Calu3 (cell line): ENCODE data around the gene TTLL5. TPM values are rescaled to one million over a fixed set of nuclear protein-coding genes. Genes with fewer than 3 reads are reported as not detected.
A peak's percentile ranks its signal among the peaks of the same experiment; 100 is the strongest.

Experiments
- BruUV-seq: library from RNA; stranded (reverse); fragments of 400-500 nt; replicated peaks from 2 replicates; lab custom pipeline; 2021; lab: Mats Ljungman, UMichigan
- CTCF ChIA-PET: fragments of 300-600 bp; sonication (Branson Sonifier 250); formaldehyde crosslinking; loops from one replicate; lab custom pipeline; 2022; ENCODE audit warnings: antibody characterized with exemption; lab: Charles Lee
- DNase-seq: peaks from one replicate; pipeline ENCODE4 v3.0.0; 2022
- H3K27ac Mint-ChIP-seq: one replicate; pipeline ENCODE4 v1.8.0; 2022; ENCODE audit warnings: mixed read lengths; ENCODE audit not compliant: unreplicated experiment
- H3K27me3 Mint-ChIP-seq: one replicate; pipeline ENCODE4 v1.8.0; 2022; ENCODE audit warnings: mixed read lengths; ENCODE audit not compliant: unreplicated experiment
- H3K36me3 Mint-ChIP-seq: one replicate; pipeline ENCODE4 v1.8.0; 2022; ENCODE audit warnings: mild to moderate bottlenecking, moderate library complexity, mixed read lengths; ENCODE audit not compliant: insufficient read depth, unreplicated experiment
- H3K4me1 Mint-ChIP-seq: one replicate; pipeline ENCODE4 v1.8.0; 2022; ENCODE audit warnings: mild to moderate bottlenecking, low read depth, mixed read lengths; ENCODE audit not compliant: unreplicated experiment
- H3K4me3 Mint-ChIP-seq: one replicate; pipeline ENCODE4 v1.8.0; 2022; ENCODE audit warnings: mild to moderate bottlenecking, low read depth, moderate library complexity, mixed read lengths; ENCODE audit not compliant: unreplicated experiment
- H3K9me3 Mint-ChIP-seq: one replicate; pipeline ENCODE4 v1.8.0; 2022; ENCODE audit warnings: low read depth, mixed read lengths; ENCODE audit not compliant: unreplicated experiment
- intact Hi-C: fragments of 100-400 bp; cut with micrococcal nuclease; formaldehyde crosslinking; loops from one replicate; pipeline ENCODE4 v1.10.0; 2022; ENCODE audit not compliant: unreplicated experiment
- total RNA-seq: library from RNA; stranded (reverse); gene quantifications from 2 replicates; pipeline ENCODE4 v1.2.3, GENCODE V29; 2022
- TF ChIP-seq, protein P1 (sequence below): fragments of 200-600 bp; IDR thresholded peaks from one replicate; pipeline ENCODE4 v1.8.0; 2022; ENCODE audit warnings: antibody characterized with exemption; ENCODE audit not compliant: unreplicated experiment

The TTLL5 gene
- total RNA-seq, 1 experiment from 2014 or later = 47.5 TPM

DNA sequence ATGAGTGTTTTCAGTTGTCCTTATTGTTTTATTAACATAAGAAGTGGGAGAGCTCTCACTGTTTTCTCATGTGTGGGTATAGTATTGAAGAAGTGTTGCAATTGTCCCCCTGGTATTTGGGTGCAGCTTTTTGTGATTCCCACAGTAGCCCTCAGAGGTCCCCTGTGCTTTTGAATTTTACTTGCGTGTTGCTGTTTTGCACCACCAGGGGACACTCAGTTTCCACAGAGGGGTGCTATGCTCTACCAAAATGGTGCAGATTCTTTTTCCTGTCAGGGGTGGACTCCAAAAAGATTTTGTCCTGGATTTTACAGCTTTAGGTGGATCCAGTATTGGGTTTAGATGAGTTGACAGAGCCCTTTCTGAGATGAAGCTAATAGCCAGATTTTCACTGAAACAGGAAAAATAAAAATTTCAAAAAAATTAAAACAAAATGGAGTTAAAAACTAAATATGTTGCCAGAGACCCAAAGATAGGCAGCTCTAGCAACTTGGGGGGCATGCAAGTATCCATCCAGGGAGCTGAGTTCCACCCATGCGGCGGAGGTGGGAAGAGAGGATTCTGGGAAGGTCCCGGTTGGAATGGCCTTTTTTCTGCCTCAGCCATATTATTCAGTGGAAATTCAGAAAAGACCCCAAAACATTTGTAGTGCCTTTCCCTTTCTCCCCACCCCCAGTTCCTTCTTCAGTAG, 50.2 kb downstream of the TTLL5 start:
- peak overlapping the region; percentile 77 for H3K27ac Mint-ChIP-seq
- CTCF ChIA-PET = interaction anchor here (0.8 to 4.5 kb wide), 2 partner anchors 157 to 271 kb away, joined by 4 to 47 read pairs; partner anchors contain the start of gene TGFB3
- peak; percentile 21 for DNase-seq
- intact Hi-C loops = loop anchor here (5.0 kb wide), 1 partner anchor 81 kb away; no protein-coding TSS in a partner anchor
- TF ChIP-seq, protein P1, sequence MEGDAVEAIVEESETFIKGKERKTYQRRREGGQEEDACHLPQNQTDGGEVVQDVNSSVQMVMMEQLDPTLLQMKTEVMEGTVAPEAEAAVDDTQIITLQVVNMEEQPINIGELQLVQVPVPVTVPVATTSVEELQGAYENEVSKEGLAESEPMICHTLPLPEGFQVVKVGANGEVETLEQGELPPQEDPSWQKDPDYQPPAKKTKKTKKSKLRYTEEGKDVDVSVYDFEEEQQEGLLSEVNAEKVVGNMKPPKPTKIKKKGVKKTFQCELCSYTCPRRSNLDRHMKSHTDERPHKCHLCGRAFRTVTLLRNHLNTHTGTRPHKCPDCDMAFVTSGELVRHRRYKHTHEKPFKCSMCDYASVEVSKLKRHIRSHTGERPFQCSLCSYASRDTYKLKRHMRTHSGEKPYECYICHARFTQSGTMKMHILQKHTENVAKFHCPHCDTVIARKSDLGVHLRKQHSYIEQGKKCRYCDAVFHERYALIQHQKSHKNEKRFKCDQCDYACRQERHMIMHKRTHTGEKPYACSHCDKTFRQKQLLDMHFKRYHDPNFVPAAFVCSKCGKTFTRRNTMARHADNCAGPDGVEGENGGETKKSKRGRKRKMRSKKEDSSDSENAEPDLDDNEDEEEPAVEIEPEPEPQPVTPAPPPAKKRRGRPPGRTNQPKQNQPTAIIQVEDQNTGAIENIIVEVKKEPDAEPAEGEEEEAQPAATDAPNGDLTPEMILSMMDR = peak; percentile 53
- no peaks in the 10 kb centered on the region for H3K9me3 Mint-ChIP-seq
- peaks cover 17% of the 10 kb centered on the region for H3K4me1 Mint-ChIP-seq
- H3K27me3 Mint-ChIP-seq = no peaks in the 10 kb centered on the region
- H3K4me3 Mint-ChIP-seq = peak overlapping the region; percentile 16
- peaks cover 2% of the 10 kb centered on the region for H3K36me3 Mint-ChIP-seq
- no TSS peak for BruUV-seq

DNA sequence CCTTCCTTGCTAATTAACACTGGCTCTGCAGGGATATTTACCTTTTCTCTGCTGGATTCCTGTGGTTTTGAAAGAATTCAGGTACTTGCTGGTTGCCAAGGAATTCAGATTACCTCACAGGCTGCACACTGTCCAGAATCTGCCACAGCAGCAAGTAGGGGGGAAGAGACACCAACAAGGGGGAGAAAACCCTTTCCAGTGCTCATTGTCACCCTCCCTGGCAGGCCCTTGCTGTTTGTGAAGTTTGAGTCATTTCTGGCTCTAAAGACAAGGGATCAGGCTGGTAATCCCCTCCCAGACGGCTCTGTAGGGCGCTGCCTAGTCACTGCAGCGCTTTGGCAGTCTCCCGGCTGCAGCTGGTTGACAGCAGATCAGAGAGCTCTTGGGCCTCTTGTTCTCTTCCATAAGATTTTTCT, 50.8 kb downstream of the TTLL5 start:
- no TSS peak for BruUV-seq
- CTCF ChIA-PET = interaction anchor here (0.7 to 4.5 kb wide), 3 partner anchors 20 to 270 kb away, joined by 3 to 47 read pairs (median 4); partner anchors contain the start of gene TGFB3
- TF ChIP-seq, protein P1 = no peak
- H3K4me1 Mint-ChIP-seq = peaks cover 17% of the 10 kb centered on the region
- H3K27me3 Mint-ChIP-seq = no peaks in the 10 kb centered on the region
- no peaks in the 10 kb centered on the region for H3K9me3 Mint-ChIP-seq
- H3K36me3 Mint-ChIP-seq = peaks cover 5% of the 10 kb centered on the region
- intact Hi-C loops = loop anchor here (5.0 kb wide), 1 partner anchor 80 kb away; no protein-coding TSS in a partner anchor
- peak overlapping the region; percentile 77 for H3K27ac Mint-ChIP-seq
- peak; percentile 85 for DNase-seq
- H3K4me3 Mint-ChIP-seq = peak overlapping the region; percentile 16

DNA sequence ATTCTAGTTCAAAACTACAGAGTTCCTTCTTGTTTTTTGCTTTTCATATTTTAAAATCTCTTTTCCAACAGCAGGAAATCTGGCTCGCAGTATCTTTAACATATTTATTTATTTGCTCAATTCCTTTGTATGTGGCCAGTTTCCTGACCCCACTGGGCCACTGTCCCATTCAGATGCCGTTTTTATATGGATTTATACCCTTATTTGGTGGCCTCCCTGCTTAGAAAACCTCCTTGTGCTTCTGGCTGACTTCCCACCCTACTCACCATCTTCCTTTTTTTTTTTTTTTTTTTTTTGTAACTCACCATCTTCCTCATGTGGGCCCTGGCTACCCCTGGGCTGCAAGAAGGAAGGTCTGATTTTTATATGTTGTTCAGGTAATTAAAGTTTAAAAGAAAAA, 53.9 kb downstream of the TTLL5 start:
- CTCF ChIA-PET = no interaction called here
- no TSS peak for BruUV-seq
- no peaks in the 10 kb centered on the region for H3K9me3 Mint-ChIP-seq

DNA sequence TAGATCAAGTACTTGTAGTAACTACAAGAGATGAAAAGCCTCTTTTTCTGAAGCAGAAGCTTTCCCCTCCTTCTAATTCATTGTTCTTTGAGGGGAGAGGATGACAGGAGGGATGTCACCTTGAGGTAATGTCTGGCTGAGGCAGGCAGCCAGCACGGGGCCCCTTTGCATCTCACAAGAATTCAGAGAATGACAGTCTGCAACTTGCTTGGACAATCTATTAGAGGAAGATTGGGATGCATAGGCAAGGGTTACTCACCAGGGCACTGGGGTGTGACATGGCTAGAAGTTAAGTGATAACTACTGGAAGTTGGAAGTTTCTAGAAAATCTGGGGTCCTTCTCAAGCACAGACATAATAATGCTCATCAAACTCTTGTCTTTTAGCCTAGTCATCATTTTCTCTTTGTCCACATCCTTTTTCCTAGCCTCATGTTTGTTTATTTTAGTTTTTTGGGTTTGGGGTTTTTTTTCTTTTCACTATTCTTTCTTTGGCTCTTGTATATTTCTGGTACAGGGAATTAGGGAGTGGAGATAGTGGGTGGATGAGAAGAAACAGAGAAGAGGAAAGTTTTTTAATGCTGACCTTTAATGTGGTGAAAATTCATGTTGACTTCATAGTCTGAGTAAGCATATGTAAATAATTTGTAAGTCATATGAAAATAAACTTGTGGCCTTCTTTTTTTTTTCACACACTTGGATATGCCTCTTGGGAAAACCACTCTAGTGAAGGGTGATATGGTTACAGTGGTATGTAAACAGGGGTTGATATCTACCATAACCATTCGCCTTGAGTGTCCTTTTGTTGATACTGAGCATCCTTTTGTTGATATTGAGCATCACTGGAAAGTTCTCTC, 55.1 kb downstream of the TTLL5 start:
- intact Hi-C loops = no loop called here
- BruUV-seq = no TSS peak
- Mint-ChIP-seq H3K36me3 (peaks cover 5% of the 10 kb centered on the region), H3K27me3 (no peaks in the 10 kb centered on the region), H3K9me3 (no peaks in the 10 kb centered on the region), H3K4me3 (no peak overlapping the region), H3K4me1 (peaks cover 17% of the 10 kb centered on the region), H3K27ac (no peak overlapping the region)
- no peak for DNase-seq
- TF ChIP-seq, protein P1 = no peak
- CTCF ChIA-PET = no interaction called here

More for the DNA sequence above, 53.9 kb downstream of the TTLL5 start:
- H3K36me3 Mint-ChIP-seq = peaks cover 5% of the 10 kb centered on the region
- no peak for DNase-seq
- no peak overlapping the region for H3K27ac Mint-ChIP-seq
- TF ChIP-seq, protein P1 = no peak
- H3K4me1 Mint-ChIP-seq = peaks cover 17% of the 10 kb centered on the region
- H3K27me3 Mint-ChIP-seq = no peaks in the 10 kb centered on the region
- H3K4me3 Mint-ChIP-seq = no peak overlapping the region
- intact Hi-C loops = loop anchor here (5.0 kb wide), 1 partner anchor 77 kb away; no protein-coding TSS in a partner anchor
